ENCODE data around the gene TTI1.

DNA sequence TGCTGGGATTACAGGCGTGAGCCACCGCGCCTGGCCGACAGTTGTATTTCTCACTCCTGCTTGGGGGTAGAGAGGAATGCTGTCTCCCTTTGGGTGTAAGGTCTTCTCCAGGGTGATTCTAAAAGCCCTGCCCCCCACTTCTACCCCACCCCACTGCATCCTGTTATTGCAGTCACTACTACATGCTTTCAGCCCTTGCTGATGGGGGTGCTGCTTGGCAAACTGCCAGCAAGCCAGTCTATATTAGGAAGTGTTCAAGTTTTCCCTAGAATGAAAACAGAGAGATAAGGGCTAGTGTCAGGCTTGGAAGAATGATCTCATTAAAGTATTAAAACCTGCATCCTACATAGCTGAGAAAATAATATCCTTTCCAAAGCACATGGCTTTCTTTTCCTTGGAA, 31.3 kb downstream of the TTI1 start:
- TF ChIP-seq, protein P1, sequence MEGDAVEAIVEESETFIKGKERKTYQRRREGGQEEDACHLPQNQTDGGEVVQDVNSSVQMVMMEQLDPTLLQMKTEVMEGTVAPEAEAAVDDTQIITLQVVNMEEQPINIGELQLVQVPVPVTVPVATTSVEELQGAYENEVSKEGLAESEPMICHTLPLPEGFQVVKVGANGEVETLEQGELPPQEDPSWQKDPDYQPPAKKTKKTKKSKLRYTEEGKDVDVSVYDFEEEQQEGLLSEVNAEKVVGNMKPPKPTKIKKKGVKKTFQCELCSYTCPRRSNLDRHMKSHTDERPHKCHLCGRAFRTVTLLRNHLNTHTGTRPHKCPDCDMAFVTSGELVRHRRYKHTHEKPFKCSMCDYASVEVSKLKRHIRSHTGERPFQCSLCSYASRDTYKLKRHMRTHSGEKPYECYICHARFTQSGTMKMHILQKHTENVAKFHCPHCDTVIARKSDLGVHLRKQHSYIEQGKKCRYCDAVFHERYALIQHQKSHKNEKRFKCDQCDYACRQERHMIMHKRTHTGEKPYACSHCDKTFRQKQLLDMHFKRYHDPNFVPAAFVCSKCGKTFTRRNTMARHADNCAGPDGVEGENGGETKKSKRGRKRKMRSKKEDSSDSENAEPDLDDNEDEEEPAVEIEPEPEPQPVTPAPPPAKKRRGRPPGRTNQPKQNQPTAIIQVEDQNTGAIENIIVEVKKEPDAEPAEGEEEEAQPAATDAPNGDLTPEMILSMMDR (IDR thresholded peaks at IDR 0.05; ENCODE audit: insufficient read depth, low read depth, low read length): no peak
- no peak for TF ChIP-seq EZH2 (IDR thresholded peaks at IDR 0.05; ENCODE audit: insufficient read depth, low read length)
